GM19035 (cell line): ENCODE data around the gene GALK1.

ENCODE experiments used
- ATAC-seq: cut with Tn5 transposase; IDR thresholded peaks from one replicate; pipeline ENCODE4 v1.9.1; 2021; ENCODE audit not compliant: unreplicated experiment

The GALK1 gene

GRCh38 chr17:75729351-75729750, 35.6 kb downstream of the GALK1 start:
- no peak for ATAC-seq

GRCh38 chr17:75727391-75727790, 37.6 kb downstream of the GALK1 start:
- ATAC-seq = no peak

- ATAC-seq = no peak
These were observed 39.5 kb downstream of the GALK1 start for GRCh38 chr17:75725504-75725903.

GRCh38 chr17:75724016-75725003, 40.7 kb downstream of the GALK1 start:
- ATAC-seq = no peak

DNA sequence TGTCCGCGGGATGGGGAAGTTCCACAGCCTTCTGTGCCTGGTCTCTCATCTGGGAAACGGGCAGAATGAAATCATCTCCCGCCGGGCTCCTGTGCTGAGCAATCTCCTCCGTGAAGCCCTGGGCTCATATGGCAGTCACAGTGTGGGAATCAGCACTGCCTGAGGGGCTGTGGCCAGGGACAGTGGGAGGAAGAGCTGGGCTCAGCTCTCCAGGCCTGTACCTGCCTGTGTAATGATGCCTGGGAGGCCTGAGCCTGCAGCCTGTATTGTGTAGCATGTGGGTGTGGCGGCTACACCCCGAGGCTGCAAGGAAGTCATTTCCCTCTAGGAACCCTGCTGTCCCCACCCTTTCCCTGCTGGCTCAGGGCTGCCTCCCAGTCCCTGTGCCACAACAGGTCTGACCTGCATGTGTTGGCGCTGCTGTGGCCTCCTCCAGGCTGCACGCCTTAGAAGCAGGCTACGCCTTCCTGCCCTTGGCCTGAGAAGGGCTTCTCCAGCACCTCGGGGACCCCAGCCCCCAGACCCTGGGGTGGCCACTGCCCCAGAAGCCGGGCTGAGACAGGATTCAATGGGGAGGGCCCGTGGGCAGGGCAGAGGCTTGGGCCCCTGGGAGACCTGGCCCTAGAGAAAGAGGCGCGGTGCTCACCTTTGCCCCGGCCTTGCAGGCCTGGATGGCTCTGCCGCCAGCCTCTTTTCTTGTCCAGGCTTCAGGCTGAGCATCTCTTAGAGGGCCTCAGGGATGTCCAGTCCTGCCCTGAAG, 41.6 kb downstream of the GALK1 start:
- ATAC-seq = no peak

DNA sequence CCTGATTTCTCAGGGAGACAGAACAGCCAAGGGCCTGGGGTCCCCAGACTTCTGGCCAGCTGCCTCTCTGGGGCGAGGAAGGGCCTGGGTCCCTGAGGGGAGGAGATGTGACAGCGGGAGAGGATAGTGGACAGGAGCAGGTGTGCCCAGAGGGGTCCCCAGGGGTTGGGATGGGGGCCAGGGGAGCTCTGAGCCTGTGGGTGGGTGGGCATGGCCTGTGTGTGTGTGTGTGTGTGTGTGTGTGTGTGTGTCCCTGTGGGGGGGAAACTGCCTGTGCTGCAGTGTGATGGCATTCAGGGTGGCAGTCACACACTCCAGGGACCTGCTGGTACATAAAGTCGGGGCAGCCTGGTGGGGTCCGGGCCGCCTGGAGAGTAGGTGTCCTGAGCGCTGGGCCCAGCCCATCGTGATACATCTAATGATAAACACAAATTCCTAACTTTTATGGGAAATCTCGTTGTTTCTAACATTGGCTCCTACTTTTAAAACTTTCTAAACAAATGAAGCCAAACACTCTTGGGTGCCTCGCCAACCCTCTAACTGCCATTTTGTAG, 42.4 kb downstream of the GALK1 start:
- ATAC-seq = no peak

DNA sequence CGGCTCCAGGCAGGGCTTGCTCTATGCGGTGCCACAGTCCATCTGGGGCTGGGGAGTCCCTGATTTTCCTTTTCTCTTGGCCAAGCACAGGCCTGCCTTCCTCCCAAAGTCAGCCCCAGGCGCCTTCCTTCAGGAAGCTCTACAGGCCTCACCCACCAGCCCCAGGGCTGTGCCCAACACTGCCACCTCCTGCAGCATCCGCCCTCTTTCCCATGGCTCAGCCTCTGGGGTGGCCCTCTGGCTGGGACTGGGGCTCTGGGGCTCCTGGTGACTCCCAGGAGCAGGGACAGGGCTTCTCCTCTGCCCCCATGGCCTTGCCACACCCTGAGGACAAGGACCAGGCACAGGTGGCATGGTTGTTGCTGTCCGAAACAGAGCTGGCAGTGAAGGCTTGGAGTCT, 42.9 kb downstream of the GALK1 start:
- no peak for ATAC-seq

DNA sequence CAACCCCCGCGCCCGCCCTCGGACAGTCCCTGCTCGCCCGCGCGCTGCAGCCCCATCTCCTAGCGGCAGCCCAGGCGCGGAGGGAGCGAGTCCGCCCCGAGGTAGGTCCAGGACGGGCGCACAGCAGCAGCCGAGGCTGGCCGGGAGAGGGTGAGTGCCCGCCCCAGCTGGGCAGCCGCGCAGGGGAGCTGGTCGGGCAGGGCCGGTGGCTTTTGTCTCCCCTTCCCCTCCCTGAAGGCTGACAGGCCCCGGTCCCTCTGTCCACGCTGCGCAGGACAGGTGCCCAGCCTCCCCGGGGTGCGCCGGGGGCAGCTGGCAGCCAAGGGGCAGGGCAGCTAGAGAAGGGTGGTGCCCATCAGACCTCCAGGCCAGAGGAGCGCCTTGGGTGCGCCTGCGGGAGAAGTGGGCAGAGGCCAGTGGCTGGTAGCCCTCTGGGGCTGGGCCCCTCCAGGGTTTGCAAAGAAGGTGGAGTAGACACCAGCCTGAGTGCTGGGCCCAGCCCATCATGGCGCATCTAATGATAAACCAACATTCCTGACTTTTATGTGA, 43.5 kb downstream of the GALK1 start:
- no peak for ATAC-seq

- no peak for ATAC-seq
These were observed 44.1 kb downstream of the GALK1 start, which contains the start of gene ITGB4 for GRCh38 chr17:75720656-75721462. ITGB4 (plus strand) TSS chr17:75721459; CDS start chr17:75724704, 3,245 bp downstream.

GRCh38 chr17:75719732-75720131, 45.3 kb downstream of the GALK1 start:
- ATAC-seq = no peak

- no peak for ATAC-seq
These were observed 52.5 kb downstream of the GALK1 start for GRCh38 chr17:75712446-75712845.
